Measurements from ENCODE around the gene ACOT12.

- TF ChIP-seq CTCF (conservative IDR thresholded peaks at IDR 0.05; ENCODE audit: low read depth, low read length): no peak
- TF ChIP-seq EZH2 (IDR thresholded peaks at IDR 0.05; ENCODE audit: low read length, unreplicated experiment): no peak
- no peak for TF ChIP-seq EZH2phosphoT487 (IDR thresholded peaks at IDR 0.05; ENCODE audit: borderline replicate concordance, low read length)
Measured at GRCh38 chr5:81383867-81384266, 10.1 kb downstream of the ACOT12 start.

All from PC-3 (cell line).